Right lobe of liver (tissue), 4 donors: ENCODE data around the gene DRC7.

Experiments used
- CTCF ChIP-seq, 4 donors: fragments of 200-600 bp in 3 of 4; fragments of 450-650 bp in 1 of 4; IDR thresholded peaks; one replicate each; pipeline versions ENCODE4 v1.5.1 to v1.8.0; 2016 to 2022; ENCODE audit warnings: antibody characterized with exemption in 4 of 4, mild to moderate bottlenecking in 2 of 4
- POLR2A ChIP-seq: fragments of 450-650 bp; IDR thresholded peaks from one replicate; pipeline ENCODE4 v1.6.1; 2017; ENCODE audit warnings: antibody characterized with exemption, mild to moderate bottlenecking
- donor health status: DM: no; HTN: no; CAD: no.
- donor health status: DM: no; HTN: no; CAD: no.
- donor health status: DM: no; HTN: yes; CAD: no.

- no peak for TF ChIP-seq CTCF (IDR thresholded peaks at IDR 0.05)
- TF ChIP-seq POLR2A: no peak
Observed at GRCh38 chr16:57676553-57677085, 18.0 kb upstream of the DRC7 start.
